ENCODE results near the gene UNC93B1. TPM values are rescaled to one million over a fixed set of nuclear protein-coding genes. Genes with fewer than 3 reads are reported as not detected.

The UNC93B1 gene
- total RNA-seq, 6 donors from 2014 or later = 99.3 to 186 (median 124) TPM

DNA sequence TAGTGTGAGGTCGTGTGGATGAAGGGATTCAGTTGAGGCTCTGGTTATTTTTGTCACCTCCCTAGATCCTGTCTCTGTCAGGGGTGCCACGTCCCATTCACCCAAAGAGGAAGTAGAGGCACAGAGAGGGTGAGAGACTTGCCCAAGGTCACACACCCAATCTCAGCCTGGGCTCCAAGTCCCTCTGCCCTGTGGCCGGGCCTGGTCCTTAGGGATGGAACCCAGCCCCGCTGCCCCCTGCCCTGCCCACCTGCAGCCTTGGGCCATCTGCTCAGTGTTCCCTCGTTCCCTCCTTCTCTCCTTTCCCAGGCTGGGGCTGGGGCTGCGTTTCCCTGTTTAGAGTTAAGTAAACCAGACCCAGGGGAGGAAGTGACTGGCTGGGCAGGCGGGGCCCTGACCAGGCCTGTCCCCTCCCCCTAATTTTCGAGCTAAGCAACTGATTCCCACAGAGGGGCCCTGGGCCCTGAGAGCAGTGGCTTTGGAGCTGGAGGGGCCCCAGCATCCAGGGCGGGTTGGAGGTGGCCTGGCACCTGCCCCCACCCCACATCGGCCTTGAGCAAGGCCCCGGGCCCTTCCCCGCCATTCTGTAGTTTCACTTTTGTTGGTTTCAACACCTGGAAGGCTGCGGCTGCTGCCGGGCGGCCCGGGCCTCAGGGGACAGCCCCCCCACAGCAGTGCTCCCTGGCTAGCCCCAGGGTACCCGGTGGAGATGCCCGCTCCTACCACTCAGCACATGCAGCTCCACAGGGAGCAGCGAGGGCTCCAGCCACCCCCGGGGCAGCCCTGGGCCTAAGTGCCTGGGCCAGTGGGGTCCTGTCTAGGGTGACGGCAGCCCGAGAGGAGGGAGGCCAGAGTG is 36.4 kb upstream of the UNC93B1 start:
- WGBS, 2 donors = 0 to 8% methylated on average over 7 to 22 of the region's 22 CpGs

GRCh38 chr11:68039526-68040086 is 35.7 kb upstream of the UNC93B1 start:
- Histone ChIP-seq H3K36me3 (peaks cover 10 to 37% (median 26%) of the 10 kb centered on the region in 4 donors), H3K9me3 (no peaks in the 10 kb centered on the region), H3K4me3 (peak overlapping the region; percentile 67 to 84 (median 78)), H3K4me1 (peaks cover 37 to 65% (median 50%) of the 10 kb centered on the region in 4 donors), H3K27ac (peak overlapping the region; percentile 86 to 98 (median 96)), H3K27me3 (no peaks in the 10 kb centered on the region)
- ATAC-seq (ENCODE audit: low FRiP score in 2 of 2) = peak in 1 of 2 donors; percentile 0
- peak; percentile 52 to 54 for DNase-seq
- TF ChIP-seq POLR2A (IDR thresholded peaks at IDR 0.05) (no peak), POLR2AphosphoS5 (IDR thresholded peaks at IDR 0.05) (no peak), EP300 (IDR thresholded peaks at IDR 0.05) (no peak)
- TF ChIP-seq, protein P1, sequence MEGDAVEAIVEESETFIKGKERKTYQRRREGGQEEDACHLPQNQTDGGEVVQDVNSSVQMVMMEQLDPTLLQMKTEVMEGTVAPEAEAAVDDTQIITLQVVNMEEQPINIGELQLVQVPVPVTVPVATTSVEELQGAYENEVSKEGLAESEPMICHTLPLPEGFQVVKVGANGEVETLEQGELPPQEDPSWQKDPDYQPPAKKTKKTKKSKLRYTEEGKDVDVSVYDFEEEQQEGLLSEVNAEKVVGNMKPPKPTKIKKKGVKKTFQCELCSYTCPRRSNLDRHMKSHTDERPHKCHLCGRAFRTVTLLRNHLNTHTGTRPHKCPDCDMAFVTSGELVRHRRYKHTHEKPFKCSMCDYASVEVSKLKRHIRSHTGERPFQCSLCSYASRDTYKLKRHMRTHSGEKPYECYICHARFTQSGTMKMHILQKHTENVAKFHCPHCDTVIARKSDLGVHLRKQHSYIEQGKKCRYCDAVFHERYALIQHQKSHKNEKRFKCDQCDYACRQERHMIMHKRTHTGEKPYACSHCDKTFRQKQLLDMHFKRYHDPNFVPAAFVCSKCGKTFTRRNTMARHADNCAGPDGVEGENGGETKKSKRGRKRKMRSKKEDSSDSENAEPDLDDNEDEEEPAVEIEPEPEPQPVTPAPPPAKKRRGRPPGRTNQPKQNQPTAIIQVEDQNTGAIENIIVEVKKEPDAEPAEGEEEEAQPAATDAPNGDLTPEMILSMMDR (IDR thresholded peaks at IDR 0.05) = no peak
- 24 to 27% methylated on average over 5 to 6 of the region's 10 CpGs for WGBS, 2 donors

More for the DNA sequence above, 36.4 kb upstream of the UNC93B1 start:
- peak; percentile 17 to 62 for TF ChIP-seq POLR2AphosphoS5 (IDR thresholded peaks at IDR 0.05)
- TF ChIP-seq POLR2A (IDR thresholded peaks at IDR 0.05) = peak in 1 of 4 donors; percentile 60
- TF ChIP-seq EP300 (IDR thresholded peaks at IDR 0.05) = no peak
- no peaks in the 10 kb centered on the region for H3K9me3 ChIP-seq
- DNase-seq = peak; percentile 89
- H3K4me1 ChIP-seq = peaks cover 37 to 65% (median 50%) of the 10 kb centered on the region in 4 donors
- H3K4me3 ChIP-seq = peak overlapping the region; percentile 67 to 84 (median 78)
- H3K36me3 ChIP-seq = peaks cover 14 to 44% (median 33%) of the 10 kb centered on the region in 4 donors
- no peaks in the 10 kb centered on the region for H3K27me3 ChIP-seq
- peak overlapping the region; percentile 86 to 98 (median 96) for H3K27ac ChIP-seq
- peak; percentile 46 to 59 for ATAC-seq (ENCODE audit: low FRiP score in 2 of 2)

DNA sequence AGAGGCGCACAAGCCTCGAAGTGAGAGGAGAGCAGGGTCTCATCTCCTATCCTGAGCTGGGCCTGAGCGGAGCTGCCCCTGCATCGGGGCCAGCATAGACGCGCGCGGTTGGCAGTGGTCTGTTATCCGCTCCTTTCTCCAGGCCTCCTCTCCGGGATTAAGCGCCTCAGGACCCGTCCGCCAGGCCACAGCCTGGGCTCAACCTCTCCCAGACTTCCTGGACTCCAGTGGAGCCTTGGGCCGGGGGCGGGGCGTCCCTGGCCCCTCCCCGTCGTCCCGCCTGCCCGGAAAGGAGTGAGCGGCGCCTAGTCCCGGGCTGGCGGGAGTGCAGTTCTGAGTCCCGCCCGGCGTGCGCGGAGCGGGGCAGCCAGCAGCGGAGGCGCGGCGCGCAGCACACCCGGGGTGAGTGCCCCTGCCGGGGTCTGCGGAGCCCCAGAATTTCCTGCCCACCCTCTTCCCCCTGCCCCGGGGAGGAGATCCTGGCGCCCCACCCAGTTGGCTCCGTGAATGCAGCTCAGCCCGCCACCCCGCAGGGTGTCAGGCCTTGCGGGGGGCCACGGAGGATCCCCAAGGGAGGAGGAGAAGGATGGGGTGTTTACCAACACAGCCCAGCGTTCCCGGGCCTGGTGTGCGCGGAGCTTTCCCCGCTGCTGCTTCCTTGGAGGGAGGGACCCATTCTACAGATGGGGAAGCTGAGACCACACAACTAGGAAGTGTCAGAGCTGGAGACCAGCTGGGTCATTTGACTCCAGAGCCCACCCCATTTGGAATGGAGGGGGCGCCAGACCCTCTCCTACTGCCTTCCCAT is 35.0 kb upstream of the UNC93B1 start, which contains the start of gene TCIRG1:
Gene TCIRG1 (plus strand): TSS at position 308 of the 808 bp plus-strand sequence. CDS start 2,247 bp downstream, outside the sequence.
- peaks cover 37 to 68% (median 50%) of the 10 kb centered on the region in 4 donors for H3K4me1 ChIP-seq

DNA sequence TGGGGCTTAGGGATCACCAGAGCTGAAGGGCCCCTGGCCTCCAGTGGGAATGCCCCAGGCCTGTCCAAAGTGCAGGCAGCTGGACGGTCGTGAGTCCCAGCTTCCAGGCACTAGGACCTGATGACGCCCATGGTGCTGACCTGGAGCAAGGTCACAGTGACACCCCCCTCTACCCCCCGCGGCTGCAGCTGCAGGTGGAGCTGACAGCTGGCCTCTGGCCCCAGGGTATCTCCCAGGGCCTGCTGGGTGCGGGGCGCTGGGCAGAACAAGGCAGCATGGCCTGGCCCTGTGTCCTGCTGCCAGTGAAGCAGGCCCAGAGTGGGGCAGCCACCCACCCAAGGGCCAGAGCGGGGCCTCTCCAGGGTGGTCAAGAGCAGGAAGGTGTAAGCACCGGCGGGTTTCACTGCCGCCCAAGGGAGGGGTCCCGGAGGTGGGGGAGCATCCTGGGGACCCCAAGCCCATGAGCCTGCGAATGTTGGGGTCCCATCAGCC is 34.4 kb upstream of the UNC93B1 start:
- peaks cover 37 to 75% (median 50%) of the 10 kb centered on the region in 4 donors for H3K4me1 ChIP-seq
- no peaks in the 10 kb centered on the region for H3K27me3 ChIP-seq
- peak overlapping the region; percentile 67 to 84 (median 78) for H3K4me3 ChIP-seq
- no peaks in the 10 kb centered on the region for H3K9me3 ChIP-seq
- peaks cover 3 to 37% (median 18%) of the 10 kb centered on the region in 4 donors for H3K36me3 ChIP-seq
- 40% methylated on average over 13 of the region's 13 CpGs; no CpG with 5 or more reads in 1 of the 2 donors for WGBS, 2 donors
- no peak for TF ChIP-seq POLR2AphosphoS5 (IDR thresholded peaks at IDR 0.05)
- TF ChIP-seq, protein P1 (IDR thresholded peaks at IDR 0.05) = no peak
- TF ChIP-seq EP300 (IDR thresholded peaks at IDR 0.05) = no peak
- no peak for TF ChIP-seq POLR2A (IDR thresholded peaks at IDR 0.05)
- ATAC-seq (ENCODE audit: low FRiP score in 2 of 2) (no peak), DNase-seq (peak in 1 of 2 donors; percentile 83)
- H3K27ac ChIP-seq = peak overlapping the region; percentile 86 to 98 (median 96)

More for the DNA sequence above, 35.0 kb upstream of the UNC93B1 start, which contains the start of gene TCIRG1:
- H3K9me3 ChIP-seq = no peaks in the 10 kb centered on the region
- TF ChIP-seq EP300 (IDR thresholded peaks at IDR 0.05) (no peak), POLR2A (IDR thresholded peaks at IDR 0.05) (peak; percentile 53 to 99 (median 88)), POLR2AphosphoS5 (IDR thresholded peaks at IDR 0.05) (peak; percentile 90 to 99)
- TF ChIP-seq, protein P1 (IDR thresholded peaks at IDR 0.05) = peak in 4 of 6 experiments; percentile 23 to 70 (median 48)
- peak within 1 kb of the TSS; percentile 86 to 98 (median 96) for H3K27ac ChIP-seq
- DNase-seq = peak; percentile 95 to 97
- H3K4me3 ChIP-seq = peak within 1 kb of the TSS; percentile 67 to 84 (median 78)
- H3K27me3 ChIP-seq = no peaks in the 10 kb centered on the region
- 7 to 21% methylated on average over 7 to 28 of the region's 51 CpGs for WGBS, 2 donors
- ATAC-seq (ENCODE audit: low FRiP score in 2 of 2) = peak; percentile 80 to 92
- peaks cover 5 to 37% (median 22%) of the 10 kb centered on the region in 4 donors for H3K36me3 ChIP-seq

Data from upper lobe of left lung (tissue), 6 donors.